ENCODE measurements around the gene DNASE1L2. TPM values are rescaled to one million over a fixed set of nuclear protein-coding genes. Genes with fewer than 3 reads are reported as not detected.

DNASE1L2 gene
- total and polyA plus RNA-seq, 2 of the 8 experiments (the other 6 are each of a cell fraction or from before 2014, with no cell fraction given) = 0.35 to 0.97 TPM

DNA sequence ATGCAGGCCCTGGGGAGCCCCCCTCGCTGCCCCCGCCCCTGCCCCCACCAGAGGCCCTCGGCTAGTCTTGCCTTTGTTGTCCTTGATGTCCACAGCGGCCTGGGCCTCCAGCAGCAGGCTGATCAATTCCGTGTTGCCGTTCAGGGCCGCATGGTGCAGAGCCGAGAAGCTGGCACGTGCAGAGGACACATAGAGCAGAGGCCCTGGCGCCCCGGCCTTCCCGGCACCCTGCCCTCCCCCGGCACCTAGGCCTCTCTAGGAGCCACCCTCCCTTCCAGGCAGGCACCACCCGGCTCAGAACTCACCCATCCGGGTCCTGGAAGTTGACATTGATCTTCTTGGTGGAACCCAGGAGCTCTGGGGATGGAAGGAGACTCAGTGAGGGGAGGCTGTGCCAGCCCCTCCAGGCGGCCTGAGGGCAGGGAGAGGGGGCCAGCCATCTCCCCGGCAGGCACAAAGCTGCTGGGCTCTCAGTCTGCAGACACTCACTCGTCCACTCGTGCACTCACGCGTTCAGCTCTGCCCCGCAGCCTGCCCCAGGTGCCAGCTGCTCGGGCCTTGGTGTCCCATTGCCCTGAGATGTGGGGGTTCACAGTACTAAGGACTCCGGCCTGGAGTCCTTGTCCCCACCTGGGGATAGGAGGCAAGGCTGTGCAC is 46.1 kb upstream of the DNASE1L2 start (continued):
- no peak for TF ChIP-seq CTBP2 (IDR thresholded peaks at IDR 0.05; ENCODE audit: borderline replicate concordance, insufficient read depth, insufficient read length, low read length)
- TF ChIP-seq TCF12 (IDR thresholded peaks at IDR 0.05; ENCODE audit: low read depth, low read length) = no peak

All from H1 (cell line).